ENCODE results near the gene GABARAPL2. TPM values are rescaled to one million over a fixed set of nuclear protein-coding genes. Genes with fewer than 3 reads are reported as not detected.

Gene GABARAPL2
- total RNA-seq, 4 donors from 2014 or later: 74.6 to 118 (median 105) TPM

- no peak for TF ChIP-seq CTCF (IDR thresholded peaks at IDR 0.05; ENCODE audit: low read depth)
These were observed 6.4 kb upstream of the GABARAPL2 start for GRCh38 chr16:75559564-75560372.

GRCh38 chr16:75565640-75566039, 539 bp upstream of the GABARAPL2 start:
- TF ChIP-seq CTCF (IDR thresholded peaks at IDR 0.05; ENCODE audit: low read depth): no peak

GRCh38 chr16:75566758-75567255, 628 bp downstream of the GABARAPL2 start:
- no peak for TF ChIP-seq CTCF (IDR thresholded peaks at IDR 0.05; ENCODE audit: low read depth)

- no peak for TF ChIP-seq CTCF (IDR thresholded peaks at IDR 0.05; ENCODE audit: low read depth)
These were observed 1.7 kb downstream of the GABARAPL2 start for GRCh38 chr16:75567911-75568310.

- no peak for TF ChIP-seq CTCF (IDR thresholded peaks at IDR 0.05; ENCODE audit: low read depth)
These were observed 4.4 kb downstream of the GABARAPL2 start for GRCh38 chr16:75570396-75571065.

GRCh38 chr16:75572864-75573542, 6.8 kb downstream of the GABARAPL2 start:
- TF ChIP-seq CTCF (IDR thresholded peaks at IDR 0.05; ENCODE audit: low read depth): no peak

GRCh38 chr16:75573955-75574354, 7.8 kb downstream of the GABARAPL2 start:
- TF ChIP-seq CTCF (IDR thresholded peaks at IDR 0.05; ENCODE audit: low read depth): no peak
